OCI-LY1 (cell line): ENCODE results near the gene ZNF275.

Experiments
- H2AFZ ChIP-seq: fragments of 200-600 bp; sonication (generic), shearing (Covaris generic); 2 replicates; pipeline ENCODE4 v1.6.0; 2014; ENCODE audit warnings: antibody characterized with exemption, mild to moderate bottlenecking, low read length
- H3F3A ChIP-seq: fragments of 200-600 bp; sonication (generic), shearing (Covaris generic); 2 replicates; pipeline ENCODE4 v1.6.0; 2014; ENCODE audit warnings: mild to moderate bottlenecking, antibody characterized with exemption, low read length, moderate library complexity; ENCODE audit not compliant: insufficient read depth
- H3K27ac ChIP-seq: fragments of 200-600 bp; sonication (generic); 2 replicates; pipeline ENCODE4 v1.5.1; 2014; ENCODE audit warnings: low read length, mixed run types, mild to moderate bottlenecking, low read depth; ENCODE audit not compliant: poor library complexity, severe bottlenecking
- H3K27me3 ChIP-seq: fragments of 200-600 bp; sonication (generic); 2 replicates; pipeline ENCODE4 v1.6.0; 2014; ENCODE audit warnings: antibody characterized with exemption, mild to moderate bottlenecking, low read length, moderate library complexity; ENCODE audit not compliant: insufficient read depth
- H3K36me3 ChIP-seq: fragments of 200-600 bp; sonication (generic); 2 replicates; pipeline ENCODE4 v1.6.1; 2014; ENCODE audit warnings: mild to moderate bottlenecking, antibody characterized with exemption, low read length, moderate library complexity, mixed read lengths; ENCODE audit not compliant: insufficient read depth
- H3K4me1 ChIP-seq: fragments of 200-600 bp; sonication (generic); 2 replicates; pipeline ENCODE4 v1.5.1; 2014; ENCODE audit warnings: mild to moderate bottlenecking, low read length, moderate library complexity; ENCODE audit not compliant: insufficient read depth, severe bottlenecking
- H3K4me2 ChIP-seq: fragments of 200-600 bp; sonication (generic), shearing (Covaris generic); 2 replicates; pipeline ENCODE4 v1.6.1; 2014; ENCODE audit warnings: low read length
- H3K4me3 ChIP-seq: fragments of 200-600 bp; sonication (generic); 2 replicates; pipeline ENCODE4 v1.5.1; 2014; ENCODE audit warnings: low read length, low read depth, mild to moderate bottlenecking, mixed read lengths; ENCODE audit not compliant: poor library complexity, severe bottlenecking
- H3K79me2 ChIP-seq: fragments of 200-600 bp; shearing (Covaris generic); 2 replicates; pipeline ENCODE4 v1.6.1; 2016; ENCODE audit warnings: mixed run types, low read length, mixed read lengths; ENCODE audit not compliant: insufficient read depth
- H3K9ac ChIP-seq: fragments of 200-600 bp; sonication (generic), shearing (Covaris generic); 2 replicates; pipeline ENCODE4 v1.6.1; 2014; ENCODE audit warnings: mild to moderate bottlenecking, low read length, mixed read lengths
- H3K9me2 ChIP-seq: fragments of 200-600 bp; sonication (generic), shearing (Covaris generic); 2 replicates; pipeline ENCODE4 v1.6.1; 2014; ENCODE audit warnings: low read depth, mild to moderate bottlenecking, low read length, mixed read lengths
- H3K9me3 ChIP-seq: fragments of 200-600 bp; shearing (Covaris generic); 2 replicates; pipeline ENCODE4 v1.6.1; 2014; ENCODE audit warnings: low read length, mixed read lengths
- H4K20me1 ChIP-seq: fragments of 200-600 bp; sonication (generic), shearing (Covaris generic); 2 replicates; pipeline ENCODE4 v1.6.0; 2016; ENCODE audit warnings: mild to moderate bottlenecking, low read length; ENCODE audit not compliant: insufficient read depth
- EZH2 ChIP-seq: fragments of 200-600 bp; sonication (generic), shearing (Covaris generic); IDR thresholded peaks from 2 replicates; pipeline ENCODE4 v1.8.0; 2017; ENCODE audit warnings: borderline replicate concordance, mixed run types, mild to moderate bottlenecking, antibody characterized with exemption, low read length, moderate library complexity, mixed read lengths
- TF ChIP-seq, protein P1 (sequence below): fragments of 200-600 bp; sonication (generic), shearing (Covaris generic); IDR thresholded peaks from 2 replicates; pipeline ENCODE4 v1.5.1; 2017; ENCODE audit warnings: mild to moderate bottlenecking, antibody characterized with exemption, low read length, moderate library complexity, mixed read lengths

Gene ZNF275

DNA sequence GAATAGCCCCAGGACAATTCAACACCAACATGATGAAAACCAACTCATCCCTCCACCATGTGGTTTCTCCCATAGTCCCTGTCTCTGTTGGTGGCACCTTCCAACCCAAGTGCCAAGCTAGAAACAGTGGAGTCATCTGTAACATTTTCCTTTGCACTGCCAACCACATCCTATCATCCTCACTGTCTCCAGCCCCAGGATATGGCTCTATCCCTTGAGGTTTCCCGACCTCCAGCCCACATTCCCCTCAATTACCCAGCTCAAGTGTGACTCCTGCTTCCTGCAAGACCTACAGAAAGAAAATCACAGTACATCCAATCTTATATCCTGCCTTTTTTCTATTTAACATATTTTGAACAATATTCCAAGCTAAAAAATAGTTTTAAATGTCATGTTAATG lies 36.6 kb upstream of the ZNF275 start:
- no peak overlapping the region for H3K9ac ChIP-seq
- H3K4me2 ChIP-seq = no peak overlapping the region
- H3K79me2 ChIP-seq = no peaks in the 10 kb centered on the region
- H3K36me3 ChIP-seq = no peaks in the 10 kb centered on the region
- no peak overlapping the region for H2AFZ ChIP-seq
- no peak for TF ChIP-seq EZH2
- TF ChIP-seq, protein P1, sequence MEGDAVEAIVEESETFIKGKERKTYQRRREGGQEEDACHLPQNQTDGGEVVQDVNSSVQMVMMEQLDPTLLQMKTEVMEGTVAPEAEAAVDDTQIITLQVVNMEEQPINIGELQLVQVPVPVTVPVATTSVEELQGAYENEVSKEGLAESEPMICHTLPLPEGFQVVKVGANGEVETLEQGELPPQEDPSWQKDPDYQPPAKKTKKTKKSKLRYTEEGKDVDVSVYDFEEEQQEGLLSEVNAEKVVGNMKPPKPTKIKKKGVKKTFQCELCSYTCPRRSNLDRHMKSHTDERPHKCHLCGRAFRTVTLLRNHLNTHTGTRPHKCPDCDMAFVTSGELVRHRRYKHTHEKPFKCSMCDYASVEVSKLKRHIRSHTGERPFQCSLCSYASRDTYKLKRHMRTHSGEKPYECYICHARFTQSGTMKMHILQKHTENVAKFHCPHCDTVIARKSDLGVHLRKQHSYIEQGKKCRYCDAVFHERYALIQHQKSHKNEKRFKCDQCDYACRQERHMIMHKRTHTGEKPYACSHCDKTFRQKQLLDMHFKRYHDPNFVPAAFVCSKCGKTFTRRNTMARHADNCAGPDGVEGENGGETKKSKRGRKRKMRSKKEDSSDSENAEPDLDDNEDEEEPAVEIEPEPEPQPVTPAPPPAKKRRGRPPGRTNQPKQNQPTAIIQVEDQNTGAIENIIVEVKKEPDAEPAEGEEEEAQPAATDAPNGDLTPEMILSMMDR = no peak
- H3K4me3 ChIP-seq = no peak overlapping the region
- H3K27me3 ChIP-seq = no peaks in the 10 kb centered on the region
- no peak overlapping the region for H3K27ac ChIP-seq
- no peaks in the 10 kb centered on the region for H3K9me3 ChIP-seq
- H3K9me2 ChIP-seq = no peaks in the 10 kb centered on the region
- peaks cover 12% of the 10 kb centered on the region for H3K4me1 ChIP-seq
- H4K20me1 ChIP-seq = no peaks in the 10 kb centered on the region
- H3F3A ChIP-seq = no peaks in the 10 kb centered on the region

DNA sequence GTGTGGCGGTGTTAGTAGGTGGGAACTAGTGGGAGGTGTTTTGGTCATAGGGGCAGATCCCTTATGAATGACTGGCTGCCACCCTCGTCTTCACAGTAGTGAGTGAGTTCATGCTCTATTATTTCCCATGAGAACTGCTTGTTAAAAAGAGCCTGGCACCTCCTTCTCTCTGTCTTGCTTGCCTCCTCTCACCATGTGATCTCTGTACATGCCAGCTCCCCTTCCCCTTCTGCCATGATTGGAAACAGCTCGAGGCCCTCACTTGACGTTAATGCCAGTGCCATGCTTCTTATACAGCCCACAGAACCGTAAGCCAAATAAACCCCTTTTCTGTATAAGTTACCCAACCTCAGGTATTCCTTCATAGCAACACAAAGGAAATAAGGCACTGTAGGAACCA lies 34.1 kb upstream of the ZNF275 start:
- Histone ChIP-seq H3K27ac (no peak overlapping the region), H3K79me2 (no peaks in the 10 kb centered on the region), H4K20me1 (no peaks in the 10 kb centered on the region), H3K36me3 (no peaks in the 10 kb centered on the region), H3K9me3 (no peaks in the 10 kb centered on the region), H3K9ac (no peak overlapping the region), H3K4me3 (no peak overlapping the region), H2AFZ (no peak overlapping the region), H3F3A (no peaks in the 10 kb centered on the region), H3K9me2 (no peaks in the 10 kb centered on the region), H3K4me2 (no peak overlapping the region), H3K27me3 (no peaks in the 10 kb centered on the region), H3K4me1 (peaks cover under 1% of the 10 kb centered on the region)
- TF ChIP-seq, protein P1 = no peak
- no peak for TF ChIP-seq EZH2

- no peak overlapping the region for H2AFZ ChIP-seq
- H3K9me3 ChIP-seq = no peaks in the 10 kb centered on the region
- H3K27me3 ChIP-seq = no peaks in the 10 kb centered on the region
- no peaks in the 10 kb centered on the region for H3F3A ChIP-seq
- H4K20me1 ChIP-seq = no peaks in the 10 kb centered on the region
- no peak overlapping the region for H3K4me3 ChIP-seq
- no peak overlapping the region for H3K27ac ChIP-seq
- no peaks in the 10 kb centered on the region for H3K36me3 ChIP-seq
- TF ChIP-seq, protein P1 = no peak
- no peak for TF ChIP-seq EZH2
- H3K4me1 ChIP-seq = no peaks in the 10 kb centered on the region
- H3K79me2 ChIP-seq = no peaks in the 10 kb centered on the region
- no peaks in the 10 kb centered on the region for H3K9me2 ChIP-seq
- H3K9ac ChIP-seq = no peak overlapping the region
- no peak overlapping the region for H3K4me2 ChIP-seq
Observed at GRCh38 chrX:153301746-153302145, 32.2 kb upstream of the ZNF275 start.
